Measurements from ENCODE around the gene CMTM8.

DNA sequence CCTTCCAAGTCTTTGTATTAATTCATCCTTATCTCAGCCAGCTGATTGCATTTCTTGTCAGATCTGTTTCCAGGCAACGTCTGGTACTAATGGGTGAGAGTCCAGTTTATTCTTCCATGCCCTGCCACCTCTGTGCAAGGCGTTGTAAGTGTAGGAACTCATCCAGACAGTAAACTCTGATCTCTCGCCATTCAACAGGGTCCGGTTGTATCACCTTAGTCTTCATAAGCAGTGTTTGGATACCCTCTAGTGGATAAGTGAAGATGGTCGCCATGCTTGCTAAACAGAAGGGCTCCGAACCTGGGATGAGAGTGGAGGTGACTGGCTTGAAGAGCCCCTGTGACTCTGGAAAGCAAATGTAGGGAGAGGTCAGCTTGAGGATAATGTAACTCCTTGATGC lies 101.6 kb downstream of the CMTM8 start:
- TF ChIP-seq, protein P1, sequence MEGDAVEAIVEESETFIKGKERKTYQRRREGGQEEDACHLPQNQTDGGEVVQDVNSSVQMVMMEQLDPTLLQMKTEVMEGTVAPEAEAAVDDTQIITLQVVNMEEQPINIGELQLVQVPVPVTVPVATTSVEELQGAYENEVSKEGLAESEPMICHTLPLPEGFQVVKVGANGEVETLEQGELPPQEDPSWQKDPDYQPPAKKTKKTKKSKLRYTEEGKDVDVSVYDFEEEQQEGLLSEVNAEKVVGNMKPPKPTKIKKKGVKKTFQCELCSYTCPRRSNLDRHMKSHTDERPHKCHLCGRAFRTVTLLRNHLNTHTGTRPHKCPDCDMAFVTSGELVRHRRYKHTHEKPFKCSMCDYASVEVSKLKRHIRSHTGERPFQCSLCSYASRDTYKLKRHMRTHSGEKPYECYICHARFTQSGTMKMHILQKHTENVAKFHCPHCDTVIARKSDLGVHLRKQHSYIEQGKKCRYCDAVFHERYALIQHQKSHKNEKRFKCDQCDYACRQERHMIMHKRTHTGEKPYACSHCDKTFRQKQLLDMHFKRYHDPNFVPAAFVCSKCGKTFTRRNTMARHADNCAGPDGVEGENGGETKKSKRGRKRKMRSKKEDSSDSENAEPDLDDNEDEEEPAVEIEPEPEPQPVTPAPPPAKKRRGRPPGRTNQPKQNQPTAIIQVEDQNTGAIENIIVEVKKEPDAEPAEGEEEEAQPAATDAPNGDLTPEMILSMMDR (IDR thresholded peaks at IDR 0.05): peak in 1 of 4 experiments; percentile 10
- no peak for TF ChIP-seq POLR2AphosphoS5 (IDR thresholded peaks at IDR 0.05)
- no peak for TF ChIP-seq EP300 (IDR thresholded peaks at IDR 0.05)

Measured in sigmoid colon (tissue), 4 donors.